IMR-90 (cell line): Measurements from ENCODE around the gene ZMYM2. TPM values are rescaled to one million over a fixed set of nuclear protein-coding genes. Genes with fewer than 3 reads are reported as not detected.

Experiments used
- ATAC-seq: fragments of 200-7000 bp; cut with Tn5 transposase; 2 replicates; pipeline ENCODE4 v1.9.1; 2020; ENCODE audit warnings: low read depth, mild to moderate bottlenecking, moderate library complexity
- BruUV-seq: library from RNA; stranded (reverse); fragments of 400-500 nt; replicated peaks from 2 replicates; lab custom pipeline; 2021; lab: Mats Ljungman, UMichigan
- CTCF ChIA-PET: fragments of 300-600 bp; formaldehyde crosslinking; extraction: SDS; loops from one replicate; lab custom pipeline; 2021; ENCODE audit warnings: antibody characterized with exemption; lab: Yijun Ruan, JAX
- POLR2A ChIA-PET: fragments of 300-600 bp; sonication (Branson Sonifier 250); formaldehyde crosslinking; loops from one replicate; lab custom pipeline; 2022; ENCODE audit warnings: antibody characterized with exemption; ENCODE audit not compliant: unreplicated experiment; lab: Charles Lee
- DNase-seq: peaks from one replicate; pipeline ENCODE4 v3.0.0; 2013
- H2AFZ ChIP-seq: replicated peaks from 2 replicates; pipeline ENCODE3; 2013; ENCODE audit warnings: low read length, mild to moderate bottlenecking; ENCODE audit not compliant: poor library complexity
- H2AK5ac ChIP-seq: 2 replicates; pipeline ENCODE4 v1.6.1; 2013; ENCODE audit warnings: low read depth, low read length, inconsistent platforms
- H2AK9ac ChIP-seq: replicated peaks from 2 replicates; pipeline ENCODE3; 2013; ENCODE audit warnings: mild to moderate bottlenecking, low read depth, low read length, moderate library complexity; ENCODE audit not compliant: poor library complexity
- H2BK120ac ChIP-seq: 2 replicates; pipeline ENCODE4 v1.6.1; 2013; ENCODE audit warnings: low read depth, low read length, inconsistent platforms
- H2BK15ac ChIP-seq: 3 replicates; pipeline ENCODE4 v1.6.1; 2013; ENCODE audit warnings: low read depth, low read length, inconsistent platforms
- H2BK20ac ChIP-seq: 2 replicates; pipeline ENCODE4 v1.6.1; 2013; ENCODE audit warnings: low read depth, mild to moderate bottlenecking, inconsistent platforms, low read length, moderate library complexity
- H2BK5ac ChIP-seq: 2 replicates; pipeline ENCODE4 v1.6.1; 2013; ENCODE audit warnings: mild to moderate bottlenecking, low read depth, low read length, inconsistent platforms; ENCODE audit not compliant: poor library complexity, severe bottlenecking
- H3K14ac ChIP-seq: replicated peaks from 2 replicates; pipeline ENCODE4 v1.6.1; 2013; ENCODE audit warnings: low read depth, low read length, inconsistent platforms
- H3K18ac ChIP-seq: 2 replicates; pipeline ENCODE4 v1.6.1; 2013; ENCODE audit warnings: low read depth, low read length, control low read depth
- H3K23ac ChIP-seq: 2 replicates; pipeline ENCODE4 v1.6.1; 2013; ENCODE audit warnings: low read depth, low read length, inconsistent platforms
- H3K27ac ChIP-seq: 2 replicates; pipeline ENCODE4 v1.5.1; 2013; ENCODE audit warnings: mild to moderate bottlenecking, control low read depth, low read length; ENCODE audit not compliant: insufficient read depth
- H3K27me3 ChIP-seq: 2 replicates; pipeline ENCODE4 v1.6.1; 2013; ENCODE audit warnings: low read length; ENCODE audit not compliant: control insufficient read depth, insufficient read depth
- H3K36me3 ChIP-seq: 2 replicates; pipeline ENCODE4 v1.6.1; 2013; ENCODE audit warnings: low read length, mixed read lengths; ENCODE audit not compliant: control insufficient read depth, insufficient read depth
- H3K4ac ChIP-seq: 2 replicates; pipeline ENCODE4 v1.6.1; 2013; ENCODE audit warnings: low read depth, low read length, inconsistent platforms
- H3K4me1 ChIP-seq: 2 replicates; pipeline ENCODE4 v1.6.1; 2013; ENCODE audit warnings: low read length, mixed read lengths; ENCODE audit not compliant: control insufficient read depth, insufficient read depth
- H3K4me2 ChIP-seq: 2 replicates; pipeline ENCODE4 v1.6.1; 2013; ENCODE audit warnings: low read depth, mild to moderate bottlenecking, control low read depth, low read length, moderate library complexity
- H3K4me3 ChIP-seq: 2 replicates; pipeline ENCODE4 v1.5.1; 2013; ENCODE audit warnings: low read depth, mild to moderate bottlenecking, control low read depth, low read length, moderate library complexity; ENCODE audit not compliant: insufficient read depth
- H3K56ac ChIP-seq: 2 replicates; pipeline ENCODE4 v1.6.1; 2013; ENCODE audit warnings: low read length, inconsistent platforms; ENCODE audit not compliant: insufficient read depth; ENCODE audit errors: extremely low read depth
- H3K79me1 ChIP-seq, 2 experiments: 2 replicates each; pipeline ENCODE4 v1.6.1; 2013; ENCODE audit warnings: low read length in 2 of 2, inconsistent platforms in 1 of 2, low read depth in 1 of 2
- H3K9ac ChIP-seq: 2 replicates; pipeline ENCODE4 v1.6.1; 2013; ENCODE audit warnings: low read depth, low read length, control low read depth
- H3K9me1 ChIP-seq: 2 replicates; pipeline ENCODE4 v1.6.1; 2013; ENCODE audit warnings: low read length, inconsistent platforms; ENCODE audit not compliant: insufficient read depth
- H3K9me3 ChIP-seq: 2 replicates; pipeline ENCODE4 v1.6.1; 2013; ENCODE audit warnings: low read length; ENCODE audit not compliant: control insufficient read depth, insufficient read depth
- H4K20me1 ChIP-seq: 2 replicates; pipeline ENCODE4 v1.6.1; 2013; ENCODE audit warnings: low read length, inconsistent platforms; ENCODE audit not compliant: insufficient read depth
- H4K5ac ChIP-seq: 2 replicates; pipeline ENCODE4 v1.6.1; 2013; ENCODE audit warnings: mild to moderate bottlenecking, low read depth, low read length, control low read depth
- H4K8ac ChIP-seq, 2 experiments: 2 replicates each; pipeline ENCODE4 v1.6.1; 2013; ENCODE audit warnings: low read depth in 2 of 2, low read length in 2 of 2, control low read depth in 1 of 2, inconsistent platforms in 1 of 2
- H4K91ac ChIP-seq: 2 replicates; pipeline ENCODE4 v1.6.1; 2013; ENCODE audit warnings: low read depth, low read length, inconsistent platforms; ENCODE audit not compliant: insufficient read depth
- BHLHE40 ChIP-seq: fragments of 150-350 bp; IDR thresholded peaks from 2 replicates; pipeline ENCODE4 v1.6.1; 2016; ENCODE audit warnings: mild to moderate bottlenecking, low read depth, low read length
- CEBPB ChIP-seq: IDR thresholded peaks from 2 replicates; pipeline ENCODE4 v1.6.1; 2012; ENCODE audit warnings: low read depth, low read length, improper control_type of control experiment
- CHD1 ChIP-seq: IDR thresholded peaks from 2 replicates; pipeline ENCODE4 v1.6.1; 2012; ENCODE audit warnings: low read depth, low read length, improper control_type of control experiment
- CTCF ChIP-seq: conservative IDR thresholded peaks from 2 replicates; pipeline ENCODE4 v1.5.1; 2012; ENCODE audit warnings: mild to moderate bottlenecking, low read depth, low read length, improper control_type of control experiment
- ELK1 ChIP-seq: fragments of 150-350 bp; IDR thresholded peaks from 2 replicates; pipeline ENCODE4 v1.6.1; 2016; ENCODE audit warnings: low read depth, mild to moderate bottlenecking, low read length, moderate library complexity, borderline replicate concordance
- FOS ChIP-seq: fragments of 150-350 bp; IDR thresholded peaks from 2 replicates; pipeline ENCODE4 v1.6.1; 2016; ENCODE audit warnings: low read depth, low read length
- MAFK ChIP-seq: IDR thresholded peaks from 2 replicates; pipeline ENCODE4 v1.6.1; 2012; ENCODE audit warnings: low read depth, low read length, improper control_type of control experiment
- MAZ ChIP-seq: IDR thresholded peaks from 2 replicates; pipeline ENCODE4 v1.6.1; 2012; ENCODE audit warnings: low read depth, mild to moderate bottlenecking, low read length, improper control_type of control experiment, moderate library complexity, borderline replicate concordance
- MXI1 ChIP-seq: IDR thresholded peaks from 2 replicates; pipeline ENCODE4 v1.6.1; 2012; ENCODE audit warnings: low read depth, mild to moderate bottlenecking, low read length, moderate library complexity, borderline replicate concordance
- NFE2L2 ChIP-seq: fragments of 150-350 bp; IDR thresholded peaks from 2 replicates; pipeline ENCODE4 v1.6.1; 2016; ENCODE audit warnings: low read depth, mild to moderate bottlenecking, low read length
- POLR2A ChIP-seq: IDR thresholded peaks from 2 replicates; pipeline ENCODE4 v1.6.1; 2012; ENCODE audit warnings: mild to moderate bottlenecking, low read depth, low read length
- RAD21 ChIP-seq: IDR thresholded peaks from 2 replicates; pipeline ENCODE4 v1.6.1; 2012; ENCODE audit warnings: low read length, improper control_type of control experiment
- RCOR1 ChIP-seq: IDR thresholded peaks from 2 replicates; pipeline ENCODE4 v1.6.1; 2012; ENCODE audit warnings: mild to moderate bottlenecking, low read length, improper control_type of control experiment; ENCODE audit not compliant: insufficient replicate concordance
- RFX5 ChIP-seq: IDR thresholded peaks from 2 replicates; pipeline ENCODE4 v1.8.0; 2012; ENCODE audit warnings: low read depth, mild to moderate bottlenecking, low read length, moderate library complexity
- SMC3 ChIP-seq: fragments of 150-350 bp; IDR thresholded peaks from 2 replicates; pipeline ENCODE4 v1.6.1; 2016; ENCODE audit warnings: low read depth, mild to moderate bottlenecking, antibody characterized with exemption, low read length, moderate library complexity
- USF2 ChIP-seq: fragments of 150-350 bp; IDR thresholded peaks from 2 replicates; pipeline ENCODE4 v1.6.1; 2017; ENCODE audit warnings: mild to moderate bottlenecking, antibody characterized with exemption, low read length, low read depth
- WGBS, 2 experiments: methylation state at CpG; one replicate each; pipeline versions ENCODE4 v1.1.5 to v1.1.7; 2013; ENCODE audit warnings: missing lambda C conversion rate in 2 of 2; ENCODE audit not compliant: insufficient read length in 1 of 2; ENCODE audit errors: extremely low coverage in 2 of 2; 5-methylcytosine and 5-hydroxymethylcytosine counted together
- dilution Hi-C: fragments of 300-500 bp; cut with HindIII; formaldehyde crosslinking; loops from one replicate; pipeline ENCODE4 v1.14.3; 2018; ENCODE audit warnings: low sequenced_read_pairs; ENCODE audit not compliant: unreplicated experiment
- in situ Hi-C: fragments of 300-500 bp; cut with MboI; formaldehyde crosslinking; loops from 3 replicates; pipeline ENCODE4 v1.14.3; 2019; ENCODE audit warnings: low sequenced_read_pairs, inconsistent platforms, mixed read lengths
- intact Hi-C: fragments of 100-400 bp; cut with micrococcal nuclease; formaldehyde crosslinking; loops from 2 replicates; pipeline ENCODE4 v1.10.0; 2022
- polyA plus RNA-seq, 3 experiments: library from polyadenylated mRNA; depleted of rRNA; stranded (reverse); fragments of >200 nt; gene quantifications; 2 replicates each; pipeline ENCODE4 v1.2.3, GENCODE V29; 2012; ENCODE audit warnings: low replicate concordance in 1 of 3
- total RNA-seq: library from RNA; depleted of rRNA; stranded (reverse); fragments of >200 nt; gene quantifications from 2 replicates; pipeline ENCODE4 v1.2.3, GENCODE V29; 2012

Gene ZMYM2
- total and polyA plus RNA-seq, 2 of the 4 experiments (the other 2 are of a cell fraction) = 15.7 to 51.1 TPM

GRCh38 chr13:19910336-19911072 is 48.0 kb upstream of the ZMYM2 start:
- ATAC-seq = no peak
- TF ChIP-seq CTCF (no peak), BHLHE40 (no peak), RCOR1 (no peak), ELK1 (no peak), SMC3 (no peak), FOS (no peak), MXI1 (no peak), CHD1 (no peak), POLR2A (no peak), USF2 (no peak), RFX5 (no peak), RAD21 (no peak), MAZ (no peak), MAFK (no peak), NFE2L2 (no peak), CEBPB (no peak)
- Histone ChIP-seq H3K27ac (no peak overlapping the region), H2AK5ac (no peak overlapping the region), H3K4me2 (no peak overlapping the region), H3K4ac (no peak overlapping the region), H3K4me1 (no peaks in the 10 kb centered on the region), H3K9ac (no peak overlapping the region), H3K4me3 (no peak overlapping the region), H2BK15ac (no peak overlapping the region), H3K79me1 (no peaks in the 10 kb centered on the region), H3K36me3 (no peaks in the 10 kb centered on the region), H2AK9ac (no peak overlapping the region), H4K5ac (no peak overlapping the region), H3K18ac (no peak overlapping the region), H4K8ac (no peak overlapping the region), H2BK20ac (no peak overlapping the region), H2BK120ac (no peak overlapping the region), H3K23ac (no peak overlapping the region), H4K20me1 (no peaks in the 10 kb centered on the region), H3K56ac (no peak overlapping the region), H2BK5ac (no peak overlapping the region), H3K14ac (no peak overlapping the region), H4K91ac (no peak overlapping the region), H3K9me3 (no peaks in the 10 kb centered on the region), H3K27me3 (peaks cover 7% of the 10 kb centered on the region), H2AFZ (no peak overlapping the region), H3K9me1 (no peaks in the 10 kb centered on the region)
- BruUV-seq = no TSS peak
- CTCF ChIA-PET = interaction anchor here (0.7 kb wide), 1 partner anchor 17 kb away, joined by 3 read pairs; no protein-coding TSS in a partner anchor
- DNase-seq = peak; percentile 49
- in situ Hi-C loops = no loop called here
- POLR2A ChIA-PET = no interaction called here
- dilution Hi-C loops = no loop called here
- intact Hi-C loops = no loop called here
- no CpG with 5 or more reads among the region's 9 CpGs for WGBS, 2 experiments
